TTC549 (cell line): Measurements from ENCODE around the gene RPP30.

Experiments
- FAIRE-seq: peaks from 2 replicates; lab custom pipeline; 2012; peaks lifted over from hg19 to GRCh38; lab: Jason Lieb, UNC

The RPP30 gene

DNA sequence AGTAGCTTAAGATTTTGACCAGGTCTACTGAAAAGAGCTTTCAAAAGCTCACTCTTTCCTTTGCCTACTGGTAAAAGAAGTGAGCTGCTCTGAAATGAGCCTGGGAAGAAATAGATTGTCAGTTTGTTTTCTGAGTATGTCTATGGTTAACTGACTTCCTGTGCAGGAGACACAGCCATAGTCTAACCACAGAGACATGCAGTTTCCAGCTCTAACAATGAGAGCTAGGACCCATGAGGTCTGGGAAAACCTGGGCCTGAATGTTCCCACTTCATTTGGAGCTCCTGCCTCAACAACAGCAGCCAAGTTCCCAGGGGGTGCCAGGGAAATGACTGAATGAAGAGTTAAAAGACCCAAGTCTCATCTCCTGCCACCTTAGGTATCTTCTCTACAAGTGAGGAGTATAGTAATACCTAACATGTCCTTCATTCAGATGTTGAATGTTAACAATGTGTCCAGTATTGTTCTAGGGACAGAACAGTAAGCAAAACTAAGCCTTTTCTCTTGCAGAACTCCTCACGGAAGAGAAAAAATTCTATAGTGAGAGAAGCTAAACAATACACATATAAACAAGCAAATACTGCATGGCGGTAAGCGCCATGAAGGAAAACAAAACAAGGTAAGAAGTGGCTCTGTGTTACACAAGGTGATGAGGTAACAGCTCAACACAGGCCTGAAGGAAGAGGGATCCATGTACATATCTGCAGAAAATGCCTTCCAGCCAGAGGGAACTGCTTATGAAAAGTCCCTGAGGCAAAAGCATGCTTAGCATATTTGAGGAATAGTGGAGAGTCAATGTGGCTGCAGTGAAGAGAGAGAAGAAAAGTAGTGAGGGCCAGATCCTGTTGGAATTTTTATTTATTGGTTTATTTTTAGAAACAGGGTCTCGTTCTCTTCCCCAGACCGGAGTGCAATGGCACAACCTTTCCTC is 75.5 kb downstream of the RPP30 start:
- FAIRE-seq = no peak
